WI38 (cell line): ENCODE results near the gene MRTFB.

Source experiments
- H3K4me3 ChIP-seq: 2 replicates; pipeline ENCODE4 v1.5.1; 2011; ENCODE audit warnings: low read depth, mild to moderate bottlenecking, control low read depth, low read length
- TF ChIP-seq, protein P1 (sequence below): IDR thresholded peaks from 2 replicates; pipeline ENCODE4 v1.5.1; 2012; ENCODE audit warnings: low read depth, mild to moderate bottlenecking, control low read depth, low read length

Gene MRTFB

DNA sequence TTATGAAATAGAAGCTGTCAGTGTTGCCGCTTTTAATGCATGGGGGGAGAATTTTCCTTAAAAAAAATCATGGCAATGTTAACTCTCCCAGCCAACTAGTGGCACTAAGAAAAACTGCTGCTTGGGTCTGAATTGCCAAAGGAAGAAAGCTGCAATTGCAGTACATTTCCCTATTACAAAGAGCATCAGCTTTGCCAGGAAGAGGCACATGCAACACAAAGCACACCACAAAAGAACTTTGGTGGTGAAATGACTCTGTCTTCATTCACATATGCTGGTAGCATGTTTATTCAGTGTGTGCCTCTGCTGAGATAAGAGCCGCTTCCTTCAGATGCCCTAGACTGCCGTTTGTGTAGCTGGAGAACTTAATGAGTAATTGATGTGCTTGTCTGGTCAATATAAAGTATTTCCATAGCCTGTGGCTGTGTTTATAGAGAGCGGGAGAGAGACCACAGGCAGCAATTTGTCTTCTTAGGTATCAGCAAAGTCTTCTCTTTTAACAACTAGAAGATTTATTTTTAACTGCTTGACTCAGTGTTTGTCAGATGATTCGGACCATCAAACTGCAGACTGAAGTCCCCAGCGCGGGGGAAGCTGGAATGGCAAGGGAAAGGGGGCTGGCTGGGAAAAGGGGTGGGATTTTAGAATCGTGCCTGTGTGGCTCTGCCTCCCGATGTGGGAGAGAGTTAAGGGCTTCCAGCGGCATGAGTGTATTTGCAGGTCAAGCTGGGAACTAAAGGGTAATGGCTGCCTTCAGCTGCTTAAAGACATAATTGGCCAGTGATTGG, 115.1 kb downstream of the MRTFB start:
- H3K4me3 ChIP-seq = peak overlapping the region; percentile 19
- TF ChIP-seq, protein P1, sequence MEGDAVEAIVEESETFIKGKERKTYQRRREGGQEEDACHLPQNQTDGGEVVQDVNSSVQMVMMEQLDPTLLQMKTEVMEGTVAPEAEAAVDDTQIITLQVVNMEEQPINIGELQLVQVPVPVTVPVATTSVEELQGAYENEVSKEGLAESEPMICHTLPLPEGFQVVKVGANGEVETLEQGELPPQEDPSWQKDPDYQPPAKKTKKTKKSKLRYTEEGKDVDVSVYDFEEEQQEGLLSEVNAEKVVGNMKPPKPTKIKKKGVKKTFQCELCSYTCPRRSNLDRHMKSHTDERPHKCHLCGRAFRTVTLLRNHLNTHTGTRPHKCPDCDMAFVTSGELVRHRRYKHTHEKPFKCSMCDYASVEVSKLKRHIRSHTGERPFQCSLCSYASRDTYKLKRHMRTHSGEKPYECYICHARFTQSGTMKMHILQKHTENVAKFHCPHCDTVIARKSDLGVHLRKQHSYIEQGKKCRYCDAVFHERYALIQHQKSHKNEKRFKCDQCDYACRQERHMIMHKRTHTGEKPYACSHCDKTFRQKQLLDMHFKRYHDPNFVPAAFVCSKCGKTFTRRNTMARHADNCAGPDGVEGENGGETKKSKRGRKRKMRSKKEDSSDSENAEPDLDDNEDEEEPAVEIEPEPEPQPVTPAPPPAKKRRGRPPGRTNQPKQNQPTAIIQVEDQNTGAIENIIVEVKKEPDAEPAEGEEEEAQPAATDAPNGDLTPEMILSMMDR = peak; percentile 42; the same call in 1 of the 2 replicates

DNA sequence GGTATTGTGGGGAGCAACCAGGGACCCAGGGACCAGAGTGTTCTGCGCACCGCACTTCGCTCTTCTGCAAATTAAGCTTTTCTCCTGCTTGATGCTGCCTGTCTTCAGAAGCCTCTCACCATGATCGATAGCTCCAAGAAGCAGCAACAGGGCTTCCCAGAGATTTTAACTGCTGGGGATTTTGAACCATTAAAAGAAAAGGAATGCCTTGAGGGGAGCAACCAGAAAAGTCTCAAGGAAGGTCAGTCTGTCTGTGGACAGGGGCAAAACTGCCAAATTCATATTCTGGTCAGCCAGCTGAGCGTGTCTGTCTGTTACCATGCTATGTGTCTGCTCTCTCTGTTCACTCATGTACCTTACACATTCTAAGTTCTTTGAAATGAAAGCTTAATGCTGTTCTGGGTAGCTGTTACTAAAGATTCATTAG, 115.7 kb downstream of the MRTFB start:
- peak overlapping the region; percentile 19 for H3K4me3 ChIP-seq
- TF ChIP-seq, protein P1 = no peak

DNA sequence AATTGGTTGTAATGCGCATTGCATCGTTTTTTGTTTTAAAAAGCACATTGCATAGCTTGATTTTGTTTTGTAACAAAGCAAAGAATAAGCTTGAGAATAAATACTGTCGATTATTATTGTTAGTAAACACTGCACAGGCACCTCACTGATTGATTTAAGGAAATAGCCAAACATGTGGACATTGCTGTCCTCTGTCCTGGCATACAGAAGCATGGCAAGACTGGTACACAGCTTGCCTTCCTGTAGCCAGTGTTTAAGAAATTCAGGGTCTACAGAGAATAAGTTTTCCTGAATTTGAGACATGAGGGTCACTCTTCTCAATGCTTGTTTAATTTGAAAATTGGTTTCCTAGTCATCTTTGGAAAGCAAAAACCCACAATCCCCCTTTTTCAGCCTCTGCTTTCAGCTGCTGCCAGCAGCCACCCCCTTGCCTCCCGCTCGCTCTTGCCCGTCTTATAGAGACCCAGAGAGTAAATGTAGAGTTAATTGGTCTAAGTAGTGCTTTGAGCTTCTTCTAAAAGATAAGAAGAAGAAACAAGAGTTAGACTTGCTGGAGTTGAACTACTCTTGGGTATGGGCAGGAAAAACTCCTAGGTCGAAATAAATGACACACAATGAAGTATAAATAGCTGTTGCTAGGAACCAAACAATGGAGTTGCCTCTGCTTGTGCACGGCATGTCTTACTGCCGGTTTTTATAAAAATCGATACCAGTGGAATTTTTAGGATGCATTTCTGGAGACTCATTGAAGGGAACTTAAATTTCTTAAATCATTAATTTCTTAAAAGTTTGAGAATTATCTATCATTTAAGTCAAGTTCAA, 116.6 kb downstream of the MRTFB start:
- no peak overlapping the region for H3K4me3 ChIP-seq
- TF ChIP-seq, protein P1 = no peak

DNA sequence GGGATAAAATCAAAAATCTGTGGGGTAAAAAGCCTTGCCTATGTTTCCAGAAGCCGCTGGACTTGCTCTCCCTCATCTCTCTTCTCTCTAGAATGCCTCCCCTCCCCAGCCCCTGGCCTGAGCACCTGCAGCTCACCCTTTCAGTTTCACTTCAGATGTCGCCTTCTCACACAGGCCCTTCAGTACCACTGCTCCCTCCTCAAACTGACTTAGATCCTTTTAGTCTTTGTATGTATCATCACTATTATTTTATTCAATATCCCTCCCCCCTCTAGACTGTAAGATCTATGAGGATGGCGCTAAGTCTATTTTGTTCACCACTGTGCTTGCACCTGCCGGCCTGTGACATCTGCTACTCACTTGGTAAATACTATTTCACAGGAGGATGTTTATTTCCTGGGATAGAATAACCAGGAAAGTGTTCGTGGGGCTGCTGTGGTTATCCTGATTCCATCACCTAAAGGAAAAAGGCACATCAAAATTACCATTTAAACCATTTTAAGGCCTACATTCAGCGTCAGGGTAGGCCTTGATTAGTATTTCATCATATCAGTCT, 122.3 kb downstream of the MRTFB start:
- TF ChIP-seq, protein P1 = no peak
- H3K4me3 ChIP-seq = no peak overlapping the region

DNA sequence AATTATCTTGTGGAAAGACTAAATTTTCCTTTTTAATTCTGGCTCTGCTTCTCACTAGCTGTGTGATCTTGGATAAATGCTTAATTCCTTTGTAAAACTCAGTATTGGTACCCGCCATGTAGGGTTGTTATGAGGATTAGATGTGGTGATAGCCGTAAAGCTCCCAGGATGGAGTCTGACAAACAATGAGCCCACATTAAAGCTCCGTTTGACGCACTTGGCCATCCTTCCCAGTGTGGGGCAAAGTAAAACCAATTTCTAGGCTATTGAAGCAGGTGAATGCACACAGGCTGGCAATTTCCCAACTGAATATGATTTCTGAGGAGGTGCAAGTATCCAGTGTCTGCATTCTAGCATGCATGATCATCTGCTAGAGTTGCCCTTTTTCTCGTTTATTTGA, 123.6 kb downstream of the MRTFB start:
- TF ChIP-seq, protein P1 = no peak
- no peak overlapping the region for H3K4me3 ChIP-seq

DNA sequence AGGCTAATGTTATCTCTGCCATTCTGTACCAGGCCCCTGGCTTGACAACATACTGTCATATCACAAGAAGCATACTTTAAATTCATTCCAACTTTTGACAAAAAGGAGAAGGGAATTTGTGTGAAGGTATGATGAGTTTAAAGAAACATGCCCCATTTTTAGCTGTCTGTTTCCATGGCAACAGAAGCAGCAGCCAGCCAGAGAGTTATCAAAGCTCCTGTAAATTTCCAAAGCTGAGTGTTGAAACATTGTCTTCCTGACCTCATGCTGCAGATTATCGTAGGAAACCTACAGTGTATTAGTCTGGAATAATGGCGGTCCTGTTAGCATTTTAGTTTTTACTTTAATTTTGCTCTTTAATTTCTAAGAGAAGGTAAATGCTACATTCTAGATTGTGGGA, 124.9 kb downstream of the MRTFB start:
- TF ChIP-seq, protein P1 = no peak
- H3K4me3 ChIP-seq = no peak overlapping the region

DNA sequence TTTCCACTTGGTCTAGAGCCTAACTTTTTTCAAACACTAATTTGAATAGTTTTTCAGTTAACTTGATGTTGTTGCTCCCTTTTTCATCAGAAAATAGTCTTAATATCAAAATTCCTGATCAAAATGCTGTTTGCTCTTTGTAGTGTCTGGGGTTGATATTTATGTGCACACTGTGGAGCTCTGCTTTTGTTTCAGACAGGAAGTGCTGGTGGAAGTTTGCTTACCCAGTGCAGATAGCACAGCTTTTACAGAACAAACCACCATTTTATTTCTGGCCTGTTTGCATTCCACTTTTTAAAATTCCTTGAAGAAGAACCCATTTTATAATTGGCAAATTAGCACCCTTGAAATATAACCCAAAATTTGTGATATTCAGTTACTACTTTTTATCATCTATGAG, 125.4 kb downstream of the MRTFB start:
- no peak overlapping the region for H3K4me3 ChIP-seq

More for the DNA sequence above, 125.4 kb downstream of the MRTFB start:
- TF ChIP-seq, protein P1 = no peak
